OCI-LY7 (cell line): Measurements from ENCODE around the gene CFL1.

Source experiments
- CTCF ChIP-seq: fragments of 200-600 bp; sonication (generic); conservative IDR thresholded peaks from 2 replicates; pipeline ENCODE4 v1.5.1; 2014; ENCODE audit warnings: mild to moderate bottlenecking, antibody characterized with exemption, low read length, moderate library complexity, mixed read lengths
- EZH2phosphoT487 ChIP-seq: fragments of 200-600 bp; sonication (generic); IDR thresholded peaks from 2 replicates; pipeline ENCODE4 v1.6.1; 2018; ENCODE audit warnings: low read depth, borderline replicate concordance, mild to moderate bottlenecking, mixed run types, antibody characterized with exemption, low read length, moderate library complexity, mixed read lengths

- TF ChIP-seq CTCF (peak; percentile 35), EZH2phosphoT487 (no peak)
These were observed 32.6 kb upstream of the CFL1 start, which contains the start of gene CCDC85B for GRCh38 chr11:65890324-65891218.
